Measurements from ENCODE around the gene PTPRD. TPM values are rescaled to one million over a fixed set of nuclear protein-coding genes. Genes with fewer than 3 reads are reported as not detected.

Gene PTPRD
- total and polyA plus RNA-seq, 2 donors (not counting 1 experiment from before 2014, with no cell fraction given) = not detected

GRCh38 chr9:8812888-8813287 lies 1799.9 kb downstream of the PTPRD start:
- no peak overlapping the region for H3K27ac Mint-ChIP-seq
- Histone ChIP-seq H3K79me2 (ENCODE audit: control insufficient read depth, insufficient read depth, low read length) (no peaks in the 10 kb centered on the region), H3K9ac (ENCODE audit: low read length) (no peak overlapping the region), H3K4me3 (ENCODE audit: control extremely low read depth in 1 of 5, extremely low read depth in 1 of 5, insufficient read depth in 1 of 5, low read depth in 2 of 5, low read length in 4 of 5) (no peak overlapping the region), H3K9me3 (ENCODE audit: control extremely low read depth in 1 of 3, control insufficient read depth in 2 of 3, insufficient read depth in 1 of 3, low read length in 2 of 3) (no peaks in the 10 kb centered on the region), H2AFZ (ENCODE audit: insufficient read depth, low read depth, low read length, poor library complexity, severe bottlenecking) (no peak overlapping the region), H4K20me1 (ENCODE audit: control insufficient read depth, insufficient read depth, low read length, poor library complexity, severe bottlenecking) (no peaks in the 10 kb centered on the region), H3K27me3 (replicated peaks in 1 of 4; ENCODE audit: control extremely low read depth in 1 of 4, control insufficient read depth in 3 of 4, insufficient read depth in 4 of 4, low read length in 3 of 4) (no peaks in the 10 kb centered on the region), H3K36me3 (replicated peaks in 1 of 2; ENCODE audit: control extremely low read depth in 1 of 2, control insufficient read depth in 1 of 2, extremely low read depth in 1 of 2, insufficient read depth in 2 of 2, low read length in 1 of 2) (no peaks in the 10 kb centered on the region), H3K4me2 (replicated peaks; ENCODE audit: low read depth, low read length, poor library complexity, severe bottlenecking) (no peak overlapping the region), H3K4me1 (ENCODE audit: control insufficient read depth in 2 of 2, insufficient read depth in 2 of 2, low read length in 2 of 2) (no peaks in the 10 kb centered on the region), H3K27ac (ENCODE audit: low read length in 2 of 2) (no peak overlapping the region)
- intact Hi-C loops (cut with micrococcal nuclease) = no loop called here
- no peak for TF ChIP-seq EZH2 (IDR thresholded peaks at IDR 0.05; ENCODE audit: borderline replicate concordance, insufficient read depth, low read depth, low read length, poor library complexity, severe bottlenecking)
- no peak for TF ChIP-seq CTCF (IDR thresholded peaks at IDR 0.05)
- ChIA-PET CTCF (no interaction called here), POLR2A (no interaction called here)
- H3K27me3 Mint-ChIP-seq = no peaks in the 10 kb centered on the region
- ATAC-seq (ENCODE audit: low read depth) (no peak), DNase-seq (no peak)
- H3K4me3 Mint-ChIP-seq = no peak overlapping the region
- no peaks in the 10 kb centered on the region for H3K9me3 Mint-ChIP-seq (ENCODE audit: insufficient read depth)
- WGBS (ENCODE audit: insufficient coverage) = 100% methylated on average over 2 of the region's 6 CpGs
- H3K4me1 Mint-ChIP-seq = no peaks in the 10 kb centered on the region

GRCh38 chr9:8809741-8810140 lies 1803.1 kb downstream of the PTPRD start:
- H3K4me1 Mint-ChIP-seq = no peaks in the 10 kb centered on the region
- no peak overlapping the region for H3K27ac Mint-ChIP-seq
- intact Hi-C loops (cut with micrococcal nuclease) = no loop called here
- no peak overlapping the region for H3K27ac ChIP-seq (ENCODE audit: low read length in 2 of 2)
- H3K4me3 Mint-ChIP-seq = no peak overlapping the region
- ChIA-PET POLR2A (no interaction called here), CTCF (no interaction called here)
- no peaks in the 10 kb centered on the region for H3K36me3 ChIP-seq (replicated peaks in 1 of 2; ENCODE audit: control extremely low read depth in 1 of 2, control insufficient read depth in 1 of 2, extremely low read depth in 1 of 2, insufficient read depth in 2 of 2, low read length in 1 of 2)
- no peaks in the 10 kb centered on the region for H3K4me1 ChIP-seq (ENCODE audit: control insufficient read depth in 2 of 2, insufficient read depth in 2 of 2, low read length in 2 of 2)
- no peak overlapping the region for H3K4me2 ChIP-seq (replicated peaks; ENCODE audit: low read depth, low read length, poor library complexity, severe bottlenecking)
- no peaks in the 10 kb centered on the region for H3K9me3 ChIP-seq (ENCODE audit: control extremely low read depth in 1 of 3, control insufficient read depth in 2 of 3, insufficient read depth in 1 of 3, low read length in 2 of 3)
- H3K9ac ChIP-seq (ENCODE audit: low read length) = no peak overlapping the region
- no peaks in the 10 kb centered on the region for H4K20me1 ChIP-seq (ENCODE audit: control insufficient read depth, insufficient read depth, low read length, poor library complexity, severe bottlenecking)
- no peaks in the 10 kb centered on the region for H3K79me2 ChIP-seq (ENCODE audit: control insufficient read depth, insufficient read depth, low read length)
- H3K27me3 Mint-ChIP-seq = no peaks in the 10 kb centered on the region
- no peak for TF ChIP-seq EZH2 (IDR thresholded peaks at IDR 0.05; ENCODE audit: borderline replicate concordance, insufficient read depth, low read depth, low read length, poor library complexity, severe bottlenecking)
- no peak for TF ChIP-seq CTCF (IDR thresholded peaks at IDR 0.05)
- 92% methylated on average over 2 of the region's 3 CpGs for WGBS (ENCODE audit: insufficient coverage)
- H3K4me3 ChIP-seq (ENCODE audit: control extremely low read depth in 1 of 5, extremely low read depth in 1 of 5, insufficient read depth in 1 of 5, low read depth in 2 of 5, low read length in 4 of 5) = no peak overlapping the region
- no peaks in the 10 kb centered on the region for H3K27me3 ChIP-seq (replicated peaks in 1 of 4; ENCODE audit: control extremely low read depth in 1 of 4, control insufficient read depth in 3 of 4, insufficient read depth in 4 of 4, low read length in 3 of 4)
- no peak for DNase-seq
- no peak for ATAC-seq (ENCODE audit: low read depth)
- H3K9me3 Mint-ChIP-seq (ENCODE audit: insufficient read depth) = no peaks in the 10 kb centered on the region
- no peak overlapping the region for H2AFZ ChIP-seq (ENCODE audit: insufficient read depth, low read depth, low read length, poor library complexity, severe bottlenecking)

Measured in B cell (primary cell).